ENCODE results near the gene ATIC.

- TF ChIP-seq CTCF (IDR thresholded peaks at IDR 0.05) (no peak), POLR2A (IDR thresholded peaks at IDR 0.05) (no peak), POLR2AphosphoS5 (IDR thresholded peaks at IDR 0.05) (no peak)
Observed at GRCh38 chr2:215364157-215365155, 52.6 kb downstream of the ATIC start.

Data from breast epithelium (tissue), 3 donors.